ENCODE data around the gene NPR3.

GRCh38 chr5:32678472-32678871 is 32.6 kb upstream of the NPR3 start:
- TF ChIP-seq CTCF (IDR thresholded peaks at IDR 0.05), result no peak
- TF ChIP-seq POLR2A (IDR thresholded peaks at IDR 0.05), result no peak
